OCI-LY7 (cell line): ENCODE measurements around the gene ZNF841.
"Not testable (repeated sequence)": the region's sequence is repeated elsewhere in the genome, so short reads cannot be mapped to it uniquely, and the experiment has no call there.

Source experiments
- EZH2phosphoT487 ChIP-seq: fragments of 200-600 bp; sonication (generic); IDR thresholded peaks from 2 replicates; pipeline ENCODE4 v1.6.1; 2018; ENCODE audit warnings: low read depth, borderline replicate concordance, mild to moderate bottlenecking, mixed run types, antibody characterized with exemption, low read length, moderate library complexity, mixed read lengths
- TF ChIP-seq, protein P1 (sequence below): fragments of 200-600 bp; sonication (generic); conservative IDR thresholded peaks from 2 replicates; pipeline ENCODE4 v1.5.1; 2014; ENCODE audit warnings: mild to moderate bottlenecking, antibody characterized with exemption, low read length, moderate library complexity, mixed read lengths

DNA sequence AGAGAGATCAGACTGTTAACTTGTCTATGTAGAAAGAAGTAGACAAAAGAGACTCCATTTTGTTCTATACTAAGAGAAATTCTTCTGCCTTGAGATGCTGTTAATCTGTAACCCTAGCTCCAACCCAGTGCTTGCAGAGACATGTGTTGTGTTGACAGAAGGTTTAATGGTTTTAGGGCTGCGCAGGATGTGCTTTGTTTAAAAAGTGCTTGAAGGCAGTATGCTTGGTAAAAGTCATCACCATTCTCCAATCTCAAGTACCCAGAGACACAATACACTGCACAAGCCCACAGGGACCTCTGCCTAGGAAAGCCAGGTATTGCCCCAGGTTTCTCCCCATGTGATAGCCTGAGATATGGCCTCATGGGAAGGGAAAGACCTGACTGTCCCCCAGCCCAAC, 43.8 kb downstream of the ZNF841 start:
- TF ChIP-seq, protein P1, sequence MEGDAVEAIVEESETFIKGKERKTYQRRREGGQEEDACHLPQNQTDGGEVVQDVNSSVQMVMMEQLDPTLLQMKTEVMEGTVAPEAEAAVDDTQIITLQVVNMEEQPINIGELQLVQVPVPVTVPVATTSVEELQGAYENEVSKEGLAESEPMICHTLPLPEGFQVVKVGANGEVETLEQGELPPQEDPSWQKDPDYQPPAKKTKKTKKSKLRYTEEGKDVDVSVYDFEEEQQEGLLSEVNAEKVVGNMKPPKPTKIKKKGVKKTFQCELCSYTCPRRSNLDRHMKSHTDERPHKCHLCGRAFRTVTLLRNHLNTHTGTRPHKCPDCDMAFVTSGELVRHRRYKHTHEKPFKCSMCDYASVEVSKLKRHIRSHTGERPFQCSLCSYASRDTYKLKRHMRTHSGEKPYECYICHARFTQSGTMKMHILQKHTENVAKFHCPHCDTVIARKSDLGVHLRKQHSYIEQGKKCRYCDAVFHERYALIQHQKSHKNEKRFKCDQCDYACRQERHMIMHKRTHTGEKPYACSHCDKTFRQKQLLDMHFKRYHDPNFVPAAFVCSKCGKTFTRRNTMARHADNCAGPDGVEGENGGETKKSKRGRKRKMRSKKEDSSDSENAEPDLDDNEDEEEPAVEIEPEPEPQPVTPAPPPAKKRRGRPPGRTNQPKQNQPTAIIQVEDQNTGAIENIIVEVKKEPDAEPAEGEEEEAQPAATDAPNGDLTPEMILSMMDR, result not testable (repeated sequence)
- not testable (repeated sequence) for TF ChIP-seq EZH2phosphoT487
